ENCODE measurements around the gene ALK. TPM values are rescaled to one million over a fixed set of nuclear protein-coding genes. Genes with fewer than 3 reads are reported as not detected.

Gene ALK
- polyA plus RNA-seq, 1 of the 3 experiments (the other 2 are of a cell fraction) = 0.30 TPM

GRCh38 chr2:29946505-29946904, 25.1 kb upstream of the ALK start:
- ChIA-PET CTCF (interaction anchor here (1.0 to 5.8 kb wide), 6 partner anchors 11 to 80 kb away, joined by 3 to 44 read pairs (median 4); partner anchors contain the start of gene ALK), POLR2A (interaction anchor here (0.9 kb wide), 1 partner anchor 80 kb away, joined by 7 read pairs; no protein-coding TSS in a partner anchor)
- DNase-seq = peak; percentile 63
- no peak for TF ChIP-seq TAF1 (IDR thresholded peaks at IDR 0.05; ENCODE audit: borderline replicate concordance, low read depth, low read length)
- no peak for TF ChIP-seq MEF2A (IDR thresholded peaks at IDR 0.05; ENCODE audit: borderline replicate concordance, low read depth)
- TF ChIP-seq FOXM1 (IDR thresholded peaks at IDR 0.05; ENCODE audit: low read depth) = no peak
- no peak for TF ChIP-seq GABPA (IDR thresholded peaks at IDR 0.05; ENCODE audit: low read depth)
- TF ChIP-seq TCF12 (IDR thresholded peaks at IDR 0.05) = no peak
- TF ChIP-seq JUND (IDR thresholded peaks at IDR 0.05) = no peak
- no peak for TF ChIP-seq RFX5 (IDR thresholded peaks at IDR 0.05; ENCODE audit: low read length)
- TF ChIP-seq SIN3A (IDR thresholded peaks at IDR 0.05; ENCODE audit: borderline replicate concordance, low read depth, low read length) = no peak
- peak; percentile 41; the same call in 1 of the 2 replicates for TF ChIP-seq RCOR1 (IDR thresholded peaks at IDR 0.05; ENCODE audit: low read length)
- TF ChIP-seq FOSL2 (IDR thresholded peaks at IDR 0.05; ENCODE audit: borderline replicate concordance, low read depth) = no peak
- peak; percentile 37 for TF ChIP-seq CHD2 (IDR thresholded peaks at IDR 0.05; ENCODE audit: low read length, partially characterized antibody)
- TF ChIP-seq TEAD4 (IDR thresholded peaks at IDR 0.05; ENCODE audit: borderline replicate concordance, insufficient read depth) = no peak
- TF ChIP-seq SMC3 (IDR thresholded peaks at IDR 0.05; ENCODE audit: low read depth, low read length) = no peak
- TF ChIP-seq USF2 (IDR thresholded peaks at IDR 0.05; ENCODE audit: borderline replicate concordance, low read depth, low read length) = no peak
- no peak for TF ChIP-seq MAX (IDR thresholded peaks at IDR 0.05; ENCODE audit: low read depth)
- no peak for TF ChIP-seq IRF3 (IDR thresholded peaks at IDR 0.05; ENCODE audit: low read depth, low read length)
- TF ChIP-seq POLR2AphosphoS5 (IDR thresholded peaks at IDR 0.05; ENCODE audit: low read depth, low read length) = no peak
- TF ChIP-seq EZH2phosphoT487 (IDR thresholded peaks at IDR 0.05; ENCODE audit: borderline replicate concordance, low read depth) = no peak
- no peak for TF ChIP-seq REST (IDR thresholded peaks at IDR 0.05; ENCODE audit: low read depth, low read length)
- TF ChIP-seq EP300 (IDR thresholded peaks at IDR 0.05; ENCODE audit: borderline replicate concordance in 1 of 2, low read depth in 1 of 2, low read length in 1 of 2) = peak in 1 of 2 experiments; percentile 55; a peak in 1 of 4 replicates
- no peak for TF ChIP-seq RAD21 (IDR thresholded peaks at IDR 0.05; ENCODE audit: low read length)
- peak; percentile 29; the same call in 1 of the 2 replicates for TF ChIP-seq FOXJ3 (CRISPR knock-in tag; IDR thresholded peaks at IDR 0.05)
- TF ChIP-seq GATA2 (CRISPR knock-in tag; IDR thresholded peaks at IDR 0.05) = peak; percentile 69
- no peak for TF ChIP-seq YY1 (IDR thresholded peaks at IDR 0.05; ENCODE audit: low read depth)
- no peak for TF ChIP-seq ZBTB33 (IDR thresholded peaks at IDR 0.05; ENCODE audit: borderline replicate concordance, low read depth)
- Histone ChIP-seq H3K36me3 (replicated peaks in 1 of 2; ENCODE audit: control insufficient read depth in 1 of 2, insufficient read depth in 2 of 2, low read length in 1 of 2) (no peaks in the 10 kb centered on the region), H3K9ac (no peak overlapping the region), H3K79me2 (ENCODE audit: insufficient read depth) (no peaks in the 10 kb centered on the region), H3K9me3 (no peaks in the 10 kb centered on the region), H3K27ac (ENCODE audit: low read depth in 2 of 2, low read length in 1 of 2) (peak overlapping the region in 1 of 2 experiments; percentile 72; a peak in 2 of 4 replicates), H4K20me1 (ENCODE audit: insufficient read depth) (no peaks in the 10 kb centered on the region), H3K9me2 (no peaks in the 10 kb centered on the region), H3F3A (replicated peaks; ENCODE audit: insufficient read depth) (no peaks in the 10 kb centered on the region), H3K27me3 (ENCODE audit: insufficient read depth) (no peaks in the 10 kb centered on the region), H3K4me1 (ENCODE audit: control insufficient read depth in 1 of 2, insufficient read depth in 2 of 2, low read depth in 1 of 2, low read length in 1 of 2) (peaks cover 0 to 25% of the 10 kb centered on the region in 2 experiments; a peak in 2 of 4 replicates), H2AFZ (ENCODE audit: low read depth) (no peak overlapping the region), H3K4me2 (no peak overlapping the region), H3K4me3 (ENCODE audit: low read depth in 2 of 2, low read length in 1 of 2) (no peak overlapping the region)
- 8% methylated on average over 5 of the region's 5 CpGs for WGBS (ENCODE audit: low lambda C conversion rate)
